ENCODE results near the gene IL33. TPM values are rescaled to one million over a fixed set of nuclear protein-coding genes. Genes with fewer than 3 reads are reported as not detected.
A peak's percentile ranks its signal among the peaks of the same experiment; 100 is the strongest.

Gene IL33
- total RNA-seq, 1 experiment from 2014 or later: not detected

DNA sequence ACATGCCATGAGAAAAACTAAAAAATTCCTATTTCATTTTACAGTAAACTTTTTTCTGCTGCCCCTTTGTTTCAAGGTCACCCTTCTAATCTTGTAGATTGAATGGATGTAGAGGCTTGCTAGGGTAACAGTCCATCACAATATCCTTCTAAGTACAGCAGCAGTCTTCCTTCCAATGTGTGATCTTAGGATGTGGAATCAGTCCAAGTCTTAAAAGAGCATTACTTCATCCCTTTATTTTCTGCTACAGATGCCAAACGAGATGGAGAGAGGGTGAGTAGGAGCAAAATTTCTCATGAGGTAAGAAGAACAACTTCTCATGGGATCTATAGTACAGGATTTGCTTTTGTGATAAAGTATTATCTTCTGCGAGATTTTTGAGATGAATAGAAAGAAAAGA, 704 bp upstream of the IL33 start:
- H3K36me3 Mint-ChIP-seq (ENCODE audit: insufficient read depth, unreplicated experiment): no peaks in the 10 kb centered on the region
- ChIA-PET CTCF (interaction anchor here (1.5 kb wide), 1 partner anchor 328 kb away, joined by 3 read pairs; no protein-coding TSS in a partner anchor), POLR2A (no interaction called here)
- no TSS peak for BruUV-seq (replicated peaks)
- intact Hi-C loops (cut with micrococcal nuclease): no loop called here
- no peak overlapping the region for H3K4me3 Mint-ChIP-seq (ENCODE audit: unreplicated experiment)
- no peaks in the 10 kb centered on the region for H3K27me3 Mint-ChIP-seq (ENCODE audit: insufficient read depth, unreplicated experiment)
- TF ChIP-seq, protein P1, sequence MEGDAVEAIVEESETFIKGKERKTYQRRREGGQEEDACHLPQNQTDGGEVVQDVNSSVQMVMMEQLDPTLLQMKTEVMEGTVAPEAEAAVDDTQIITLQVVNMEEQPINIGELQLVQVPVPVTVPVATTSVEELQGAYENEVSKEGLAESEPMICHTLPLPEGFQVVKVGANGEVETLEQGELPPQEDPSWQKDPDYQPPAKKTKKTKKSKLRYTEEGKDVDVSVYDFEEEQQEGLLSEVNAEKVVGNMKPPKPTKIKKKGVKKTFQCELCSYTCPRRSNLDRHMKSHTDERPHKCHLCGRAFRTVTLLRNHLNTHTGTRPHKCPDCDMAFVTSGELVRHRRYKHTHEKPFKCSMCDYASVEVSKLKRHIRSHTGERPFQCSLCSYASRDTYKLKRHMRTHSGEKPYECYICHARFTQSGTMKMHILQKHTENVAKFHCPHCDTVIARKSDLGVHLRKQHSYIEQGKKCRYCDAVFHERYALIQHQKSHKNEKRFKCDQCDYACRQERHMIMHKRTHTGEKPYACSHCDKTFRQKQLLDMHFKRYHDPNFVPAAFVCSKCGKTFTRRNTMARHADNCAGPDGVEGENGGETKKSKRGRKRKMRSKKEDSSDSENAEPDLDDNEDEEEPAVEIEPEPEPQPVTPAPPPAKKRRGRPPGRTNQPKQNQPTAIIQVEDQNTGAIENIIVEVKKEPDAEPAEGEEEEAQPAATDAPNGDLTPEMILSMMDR (IDR thresholded peaks at IDR 0.05; ENCODE audit: unreplicated experiment): no peak
- H3K9me3 Mint-ChIP-seq (ENCODE audit: unreplicated experiment): no peaks in the 10 kb centered on the region
- no peak overlapping the region for H3K27ac Mint-ChIP-seq (ENCODE audit: low read depth, unreplicated experiment)
- H3K4me1 Mint-ChIP-seq (ENCODE audit: insufficient read depth, unreplicated experiment): peaks cover 16% of the 10 kb centered on the region
- no peak for DNase-seq (ENCODE audit: unreplicated experiment)

DNA sequence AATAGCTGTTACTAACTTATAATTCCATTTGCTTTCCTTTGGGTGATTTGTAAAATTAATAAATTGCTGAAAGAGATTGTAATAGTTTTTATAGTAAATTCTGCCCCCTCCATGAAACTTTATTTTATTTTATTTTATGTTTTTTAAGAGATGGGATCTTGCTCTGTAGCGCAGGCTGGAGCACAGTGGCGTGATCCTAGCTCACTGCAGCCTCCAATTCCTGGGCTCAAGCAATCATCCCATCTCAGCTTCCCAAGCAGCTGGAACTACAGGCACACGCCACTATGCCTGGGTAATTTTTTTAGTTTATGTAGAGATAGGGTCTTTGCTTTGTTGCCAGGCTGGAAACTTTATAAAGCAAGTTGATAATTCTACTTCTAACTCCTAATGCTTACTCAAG, 395 bp downstream of the IL33 start:
- Mint-ChIP-seq H3K36me3 (ENCODE audit: insufficient read depth, unreplicated experiment) (no peaks in the 10 kb centered on the region), H3K27ac (ENCODE audit: low read depth, unreplicated experiment) (no peak overlapping the region), H3K27me3 (ENCODE audit: insufficient read depth, unreplicated experiment) (no peaks in the 10 kb centered on the region), H3K9me3 (ENCODE audit: unreplicated experiment) (no peaks in the 10 kb centered on the region), H3K4me3 (ENCODE audit: unreplicated experiment) (no peak overlapping the region), H3K4me1 (ENCODE audit: insufficient read depth, unreplicated experiment) (peaks cover 16% of the 10 kb centered on the region)
- POLR2A ChIA-PET: interaction anchor here (0.9 to 1.5 kb wide), 2 partner anchors 8 to 11 kb away, joined by 5 to 6 read pairs; no protein-coding TSS in a partner anchor
- TF ChIP-seq, protein P1 (IDR thresholded peaks at IDR 0.05; ENCODE audit: unreplicated experiment): no peak
- no peak for DNase-seq (ENCODE audit: unreplicated experiment)
- intact Hi-C loops (cut with micrococcal nuclease): no loop called here
- no TSS peak for BruUV-seq (replicated peaks)
- CTCF ChIA-PET: interaction anchor here (0.6 to 1.5 kb wide), 3 partner anchors 10 to 329 kb away, joined by 3 to 4 read pairs (median 4); no protein-coding TSS in a partner anchor

DNA sequence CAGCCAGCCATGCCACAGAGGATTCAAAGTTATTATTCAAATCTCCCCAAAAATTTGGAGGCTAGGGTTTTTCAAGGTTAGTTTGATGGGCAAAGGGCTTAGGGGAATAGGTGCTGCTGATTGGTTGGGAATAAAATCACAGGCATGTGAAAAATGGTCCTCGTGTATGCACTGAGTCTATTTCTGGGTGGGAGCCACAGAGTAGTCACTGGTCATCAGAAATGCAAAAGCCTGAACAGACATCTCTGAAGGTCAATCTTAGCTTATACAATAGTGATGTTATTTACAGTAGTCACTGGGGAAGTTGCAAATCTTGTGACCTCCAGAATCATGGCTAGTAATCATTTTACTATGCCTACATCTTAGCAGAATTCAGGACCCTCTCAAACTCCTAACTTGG, 1.3 kb downstream of the IL33 start:
- no peaks in the 10 kb centered on the region for H3K9me3 Mint-ChIP-seq (ENCODE audit: unreplicated experiment)
- H3K27ac Mint-ChIP-seq (ENCODE audit: low read depth, unreplicated experiment): no peak overlapping the region
- no peak overlapping the region for H3K4me3 Mint-ChIP-seq (ENCODE audit: unreplicated experiment)
- BruUV-seq (replicated peaks): no TSS peak
- peaks cover 16% of the 10 kb centered on the region for H3K4me1 Mint-ChIP-seq (ENCODE audit: insufficient read depth, unreplicated experiment)
- H3K36me3 Mint-ChIP-seq (ENCODE audit: insufficient read depth, unreplicated experiment): no peaks in the 10 kb centered on the region
- POLR2A ChIA-PET: interaction anchor here (1.5 kb wide), 1 partner anchor 110 kb away, joined by 3 read pairs; no protein-coding TSS in a partner anchor
- DNase-seq (ENCODE audit: unreplicated experiment): no peak
- TF ChIP-seq, protein P1 (IDR thresholded peaks at IDR 0.05; ENCODE audit: unreplicated experiment): no peak
- H3K27me3 Mint-ChIP-seq (ENCODE audit: insufficient read depth, unreplicated experiment): no peaks in the 10 kb centered on the region
- intact Hi-C loops (cut with micrococcal nuclease): no loop called here
- CTCF ChIA-PET: no interaction called here

DNA sequence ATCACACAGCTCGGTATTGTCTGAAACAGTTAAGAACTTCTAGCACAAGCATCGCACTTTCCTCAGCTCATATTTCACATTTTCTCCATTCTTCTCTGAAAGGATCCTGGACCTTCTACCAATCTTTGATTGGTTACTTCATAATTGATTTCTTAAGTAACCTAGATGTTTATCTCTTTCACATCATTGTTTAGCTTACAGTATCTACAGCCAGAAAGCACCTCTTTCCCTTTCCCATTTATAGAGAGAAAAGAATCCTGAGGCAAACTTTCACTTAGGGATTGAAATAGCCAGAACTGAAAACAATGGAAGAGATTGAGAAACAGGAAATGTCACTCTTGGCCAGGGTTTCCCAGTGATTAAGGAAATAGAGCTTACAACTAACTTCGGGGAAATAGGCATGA, 2.5 kb downstream of the IL33 start:
- ChIA-PET POLR2A (interaction anchor here (0.8 to 1.5 kb wide), 4 partner anchors 8 to 111 kb away, joined by 3 read pairs; no protein-coding TSS in a partner anchor), CTCF (interaction anchor here (0.6 to 1.0 kb wide), 2 partner anchors 88 to 92 kb away, joined by 3 to 4 read pairs; no protein-coding TSS in a partner anchor)
- intact Hi-C loops (cut with micrococcal nuclease): no loop called here
- no peaks in the 10 kb centered on the region for H3K27me3 Mint-ChIP-seq (ENCODE audit: insufficient read depth, unreplicated experiment)
- H3K27ac Mint-ChIP-seq (ENCODE audit: low read depth, unreplicated experiment): peak overlapping the region; percentile 71
- H3K4me1 Mint-ChIP-seq (ENCODE audit: insufficient read depth, unreplicated experiment): peaks cover 10% of the 10 kb centered on the region
- H3K36me3 Mint-ChIP-seq (ENCODE audit: insufficient read depth, unreplicated experiment): no peaks in the 10 kb centered on the region
- no peaks in the 10 kb centered on the region for H3K9me3 Mint-ChIP-seq (ENCODE audit: unreplicated experiment)
- DNase-seq (ENCODE audit: unreplicated experiment): peak; percentile 87
- BruUV-seq (replicated peaks): no TSS peak
- TF ChIP-seq, protein P1 (IDR thresholded peaks at IDR 0.05; ENCODE audit: unreplicated experiment): no peak
- H3K4me3 Mint-ChIP-seq (ENCODE audit: unreplicated experiment): no peak overlapping the region
